Fibroblast of lung (primary cell): ENCODE data around the gene MRPS27. TPM values are rescaled to one million over a fixed set of nuclear protein-coding genes. Genes with fewer than 3 reads are reported as not detected.

Experiments used
- DNase-seq, 2 donors: peaks; one replicate each; pipeline versions ENCODE4 v3.0.0 to v3.0.0-alpha.2; 2010; ENCODE audit warnings: low read depth in 2 of 2
- H2AFZ ChIP-seq: 2 replicates; pipeline ENCODE4 v1.5.1; 2012; ENCODE audit warnings: low read length, control low read depth, inconsistent platforms
- H3K27ac ChIP-seq: 2 replicates; pipeline ENCODE4 v1.5.1; 2011; ENCODE audit warnings: low read length, control low read depth; ENCODE audit not compliant: insufficient read depth
- H3K27me3 ChIP-seq: 2 replicates; pipeline ENCODE4 v1.5.1; 2011; ENCODE audit warnings: mild to moderate bottlenecking, low read length; ENCODE audit not compliant: control insufficient read depth, insufficient read depth
- H3K36me3 ChIP-seq: 2 replicates; pipeline ENCODE4 v1.5.1; 2011; ENCODE audit warnings: low read length; ENCODE audit not compliant: control insufficient read depth, insufficient read depth
- H3K4me1 ChIP-seq: 2 replicates; pipeline ENCODE4 v1.5.1; 2011; ENCODE audit warnings: low read length; ENCODE audit not compliant: control insufficient read depth, insufficient read depth; ENCODE audit errors: extremely low read depth
- H3K4me2 ChIP-seq: 2 replicates; pipeline ENCODE4 v1.5.1; 2011; ENCODE audit warnings: low read length, control low read depth; ENCODE audit not compliant: insufficient read depth; ENCODE audit errors: extremely low read depth
- H3K4me3 ChIP-seq, 4 experiments: fragments of 200-600 bp in 1 of 4; sonication (generic) in 1 of 4; replicated peaks in 1 of 4; 2 replicates each; pipeline ENCODE4 v1.5.1; 2011 to 2016; ENCODE audit warnings: low read length in 4 of 4, low read depth in 3 of 4, mild to moderate bottlenecking in 3 of 4, control low read depth in 2 of 4, inconsistent platforms in 1 of 4, mixed read lengths in 1 of 4; ENCODE audit not compliant: insufficient read depth in 1 of 4; ENCODE audit errors: control extremely low read depth in 1 of 4
- H3K79me2 ChIP-seq: 2 replicates; pipeline ENCODE4 v1.5.1; 2012; ENCODE audit warnings: mild to moderate bottlenecking, low read length, inconsistent platforms; ENCODE audit not compliant: control insufficient read depth, insufficient read depth
- H3K9ac ChIP-seq: 2 replicates; pipeline ENCODE4 v1.5.1; 2011; ENCODE audit warnings: mild to moderate bottlenecking, low read length, control low read depth; ENCODE audit not compliant: insufficient read depth
- H3K9me3 ChIP-seq: 2 replicates; pipeline ENCODE4 v1.5.1; 2012; ENCODE audit warnings: low read depth, low read length; ENCODE audit not compliant: control insufficient read depth, insufficient read depth
- H4K20me1 ChIP-seq: 2 replicates; pipeline ENCODE4 v1.5.1; 2011; ENCODE audit warnings: low read length; ENCODE audit not compliant: control insufficient read depth, insufficient read depth; ENCODE audit errors: extremely low read depth
- CTCF ChIP-seq, 2 donors: IDR thresholded peaks in 1 of 2; conservative IDR thresholded peaks in 1 of 2; 1 replicate in 1 of 2; 2 replicates in 1 of 2; pipeline ENCODE4 v1.5.1; 2011 to 2012; ENCODE audit warnings: low read length in 2 of 2, control low read depth in 1 of 2, inconsistent platforms in 1 of 2, low read depth in 1 of 2, mild to moderate bottlenecking in 1 of 2
- EZH2 ChIP-seq: IDR thresholded peaks from 2 replicates; pipeline ENCODE4 v1.5.1; 2012; ENCODE audit warnings: low read length, control low read depth, mild to moderate bottlenecking; ENCODE audit errors: missing control alignments
- polyA plus RNA-seq, 2 donors: library from polyadenylated mRNA; depleted of rRNA in 1 of 2; stranded (reverse) in 1 of 2; unstranded in 1 of 2; fragments of >200 nt; gene quantifications; 2 replicates each; pipeline ENCODE4 v1.2.1, GENCODE V29; 2011 to 2012; ENCODE audit warnings: missing spikeins in 1 of 2
- total RNA-seq: library from RNA; depleted of rRNA; stranded (reverse); fragments of >200 nt; gene quantifications from 2 replicates; pipeline ENCODE4 v1.2.1, GENCODE V29; 2014

Gene MRPS27
- total and polyA plus RNA-seq, 2 donors (not counting 1 experiment from before 2014, with no cell fraction given) = 67.2 to 86.5 TPM

- Histone ChIP-seq H2AFZ (no peak overlapping the region), H3K9ac (no peak overlapping the region), H3K36me3 (peaks cover 10% of the 10 kb centered on the region), H3K27me3 (no peaks in the 10 kb centered on the region), H3K4me3 (no peak overlapping the region), H3K4me2 (no peak overlapping the region), H3K27ac (no peak overlapping the region), H3K79me2 (no peaks in the 10 kb centered on the region), H4K20me1 (no peaks in the 10 kb centered on the region), H3K9me3 (no peaks in the 10 kb centered on the region), H3K4me1 (peaks cover 16% of the 10 kb centered on the region)
- no peak for DNase-seq
- TF ChIP-seq CTCF (conservative IDR thresholded peaks at IDR 0.05 in 1 of 2, IDR thresholded peaks at IDR 0.05 in 1 of 2; ENCODE audit: low read depth in 1 of 2, low read length in 2 of 2) (no peak), EZH2 (no peak)
These were observed 111.6 kb downstream of the MRPS27 start for GRCh38 chr5:72208324-72208926.

DNA sequence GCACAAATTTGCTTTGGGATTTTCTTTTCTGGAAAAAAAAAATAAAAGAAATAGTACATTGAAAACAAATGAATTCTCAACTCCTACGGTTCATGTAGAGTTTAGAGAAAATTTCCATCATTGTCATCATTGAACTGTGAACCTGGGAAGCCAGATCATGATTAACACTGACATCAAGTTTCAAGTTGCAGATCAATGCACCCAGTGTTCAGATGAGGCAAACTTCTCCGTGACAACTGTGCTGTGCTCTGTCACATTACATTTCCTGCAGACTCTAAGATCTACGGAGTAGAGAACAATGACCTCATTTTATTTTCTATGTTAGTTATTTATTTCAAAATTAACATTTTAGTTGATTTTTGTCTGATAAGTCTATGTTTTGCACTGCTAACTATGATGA is 113.0 kb downstream of the MRPS27 start:
- Histone ChIP-seq H2AFZ (no peak overlapping the region), H3K9ac (no peak overlapping the region), H3K9me3 (no peaks in the 10 kb centered on the region), H3K36me3 (peaks cover 11% of the 10 kb centered on the region), H3K4me3 (no peak overlapping the region), H3K4me1 (peaks cover 16% of the 10 kb centered on the region), H3K4me2 (no peak overlapping the region), H4K20me1 (no peaks in the 10 kb centered on the region), H3K27me3 (no peaks in the 10 kb centered on the region), H3K27ac (no peak overlapping the region), H3K79me2 (no peaks in the 10 kb centered on the region)
- no peak for DNase-seq
- TF ChIP-seq EZH2 (no peak), CTCF (conservative IDR thresholded peaks at IDR 0.05 in 1 of 2, IDR thresholded peaks at IDR 0.05 in 1 of 2; ENCODE audit: low read depth in 1 of 2, low read length in 2 of 2) (no peak)

DNA sequence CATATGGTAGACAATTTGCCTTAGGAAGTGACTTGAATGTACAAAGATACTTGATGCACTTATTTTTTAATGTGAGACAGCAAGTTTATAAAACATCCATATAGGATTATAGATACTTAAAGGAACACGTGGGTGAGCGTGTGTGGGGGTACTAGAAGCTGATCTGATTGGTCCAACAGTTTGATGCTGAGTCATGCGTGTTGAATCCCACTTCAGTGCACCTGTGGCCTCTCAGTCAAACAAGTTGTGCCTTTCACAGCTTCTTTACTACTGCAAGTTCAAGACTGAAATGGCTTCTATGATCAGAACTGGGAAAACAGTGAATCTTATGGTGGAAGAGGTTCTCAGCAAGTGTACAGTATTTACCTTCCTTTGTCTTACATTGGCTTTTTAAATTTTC is 113.9 kb downstream of the MRPS27 start:
- H3K4me1 ChIP-seq = peaks cover 14% of the 10 kb centered on the region
- DNase-seq = peak in 1 of 2 donors; percentile 35
- no peak overlapping the region for H3K4me2 ChIP-seq
- peaks cover 11% of the 10 kb centered on the region for H3K36me3 ChIP-seq
- H3K27ac ChIP-seq = no peak overlapping the region
- TF ChIP-seq CTCF (conservative IDR thresholded peaks at IDR 0.05 in 1 of 2, IDR thresholded peaks at IDR 0.05 in 1 of 2; ENCODE audit: low read depth in 1 of 2, low read length in 2 of 2) = no peak
- no peak for TF ChIP-seq EZH2
- no peak overlapping the region for H2AFZ ChIP-seq
- no peaks in the 10 kb centered on the region for H3K9me3 ChIP-seq
- H3K79me2 ChIP-seq = no peaks in the 10 kb centered on the region
- H3K9ac ChIP-seq = no peak overlapping the region
- H3K27me3 ChIP-seq = no peaks in the 10 kb centered on the region
- no peaks in the 10 kb centered on the region for H4K20me1 ChIP-seq
- no peak overlapping the region for H3K4me3 ChIP-seq
